ENCODE data around the gene ATG2B. TPM values are rescaled to one million over a fixed set of nuclear protein-coding genes. Genes with fewer than 3 reads are reported as not detected.

The ATG2B gene
- total and polyA plus RNA-seq, 2 of the 4 experiments (the other 2 are of a cell fraction) = 6.9 to 22.0 TPM

- Histone ChIP-seq H2BK120ac (ENCODE audit: low read depth, low read length) (no peak overlapping the region), H2AK5ac (ENCODE audit: low read depth, low read length) (no peak overlapping the region), H3K56ac (ENCODE audit: extremely low read depth, insufficient read depth, low read length) (no peak overlapping the region), H3K4ac (ENCODE audit: low read depth, low read length) (no peak overlapping the region), H2AFZ (replicated peaks; ENCODE audit: low read length, poor library complexity) (no peak overlapping the region), H4K91ac (ENCODE audit: insufficient read depth, low read depth, low read length) (no peak overlapping the region), H3K18ac (ENCODE audit: low read depth, low read length) (no peak overlapping the region), H3K9me3 (ENCODE audit: control insufficient read depth, insufficient read depth, low read length) (no peaks in the 10 kb centered on the region), H2BK15ac (ENCODE audit: low read depth, low read length) (no peak overlapping the region), H3K4me3 (ENCODE audit: insufficient read depth, low read depth, low read length) (no peak overlapping the region), H3K23ac (ENCODE audit: low read depth, low read length) (no peak overlapping the region), H3K36me3 (ENCODE audit: control insufficient read depth, insufficient read depth, low read length) (no peaks in the 10 kb centered on the region), H2BK20ac (ENCODE audit: low read depth, low read length) (no peak overlapping the region), H3K9me1 (ENCODE audit: insufficient read depth, low read length) (no peaks in the 10 kb centered on the region; the same call in 1 of the 2 replicates), H3K79me1 (ENCODE audit: low read depth in 1 of 2, low read length in 2 of 2) (no peaks in the 10 kb centered on the region), H4K20me1 (ENCODE audit: insufficient read depth, low read length) (no peaks in the 10 kb centered on the region), H4K5ac (ENCODE audit: low read depth, low read length) (no peak overlapping the region), H3K9ac (ENCODE audit: low read depth, low read length) (no peak overlapping the region), H3K4me1 (ENCODE audit: control insufficient read depth, insufficient read depth, low read length) (no peaks in the 10 kb centered on the region), H2AK9ac (replicated peaks; ENCODE audit: low read depth, low read length, poor library complexity) (no peak overlapping the region), H3K4me2 (ENCODE audit: low read depth, low read length) (no peak overlapping the region), H2BK5ac (ENCODE audit: low read depth, low read length, poor library complexity, severe bottlenecking) (no peak overlapping the region), H3K27ac (ENCODE audit: insufficient read depth, low read length) (no peak overlapping the region), H3K27me3 (ENCODE audit: control insufficient read depth, insufficient read depth, low read length) (peaks cover 37% of the 10 kb centered on the region), H4K8ac (ENCODE audit: low read depth in 2 of 2, low read length in 2 of 2) (no peak overlapping the region), H3K14ac (replicated peaks; ENCODE audit: low read depth, low read length) (no peak overlapping the region)
- DNase-seq = no peak
- WGBS, 2 experiments (ENCODE audit: extremely low coverage in 2 of 2, insufficient read length in 1 of 2) = 40% methylated on average over 5 of the region's 5 CpGs; no CpG with 5 or more reads in 1 of the 2 experiments
- in situ Hi-C loops (cut with MboI; ENCODE audit: low sequenced_read_pairs) = no loop called here
- POLR2A ChIA-PET (ENCODE audit: unreplicated experiment) = no interaction called here
- intact Hi-C loops (cut with micrococcal nuclease) = no loop called here
- BruUV-seq (replicated peaks) = no TSS peak
- CTCF ChIA-PET = no interaction called here
- no peak for TF ChIP-seq MAFK (IDR thresholded peaks at IDR 0.05; ENCODE audit: low read depth, low read length)
- no peak for TF ChIP-seq RFX5 (IDR thresholded peaks at IDR 0.05; ENCODE audit: low read depth, low read length)
- no peak for TF ChIP-seq FOS (IDR thresholded peaks at IDR 0.05; ENCODE audit: low read depth, low read length)
- dilution Hi-C loops (cut with HindIII; ENCODE audit: low sequenced_read_pairs, unreplicated experiment) = no loop called here
- ATAC-seq (ENCODE audit: low read depth) = no peak
These were observed 35.8 kb upstream of the ATG2B start for GRCh38 chr14:96398921-96399320.

Data from IMR-90 (cell line).